Measurements from ENCODE around the gene CFAP73. TPM values are rescaled to one million over a fixed set of nuclear protein-coding genes. Genes with fewer than 3 reads are reported as not detected.
A peak's percentile ranks its signal among the peaks of the same experiment; 100 is the strongest.

Gene CFAP73
- total RNA-seq, 1 donor from 2014 or later = not detected

GRCh38 chr12:113189361-113189760 is 39.8 kb downstream of the CFAP73 start:
- Mint-ChIP-seq H3K27ac (no peak overlapping the region), H3K4me1 (peaks cover 23% of the 10 kb centered on the region), H3K27me3 (no peaks in the 10 kb centered on the region), H3K9me3 (no peaks in the 10 kb centered on the region), H3K36me3 (ENCODE audit: low read depth) (peaks cover 31% of the 10 kb centered on the region), H3K4me3 (no peak overlapping the region)
- intact Hi-C loops (cut with micrococcal nuclease) = no loop called here
- DNase-seq = no peak

GRCh38 chr12:113190761-113191160 is 41.2 kb downstream of the CFAP73 start:
- H3K36me3 Mint-ChIP-seq (ENCODE audit: low read depth) = peaks cover 28% of the 10 kb centered on the region
- intact Hi-C loops (cut with micrococcal nuclease) = no loop called here
- H3K27me3 Mint-ChIP-seq = no peaks in the 10 kb centered on the region
- peaks cover 23% of the 10 kb centered on the region for H3K4me1 Mint-ChIP-seq
- DNase-seq = no peak
- H3K9me3 Mint-ChIP-seq = no peaks in the 10 kb centered on the region
- no peak overlapping the region for H3K27ac Mint-ChIP-seq
- no peak overlapping the region for H3K4me3 Mint-ChIP-seq

GRCh38 chr12:113191227-113191626 is 41.7 kb downstream of the CFAP73 start:
- DNase-seq = no peak
- Mint-ChIP-seq H3K36me3 (ENCODE audit: low read depth) (peaks cover 28% of the 10 kb centered on the region), H3K4me3 (no peak overlapping the region), H3K9me3 (no peaks in the 10 kb centered on the region), H3K27ac (no peak overlapping the region), H3K4me1 (peaks cover 22% of the 10 kb centered on the region), H3K27me3 (no peaks in the 10 kb centered on the region)
- intact Hi-C loops (cut with micrococcal nuclease) = no loop called here

- H3K4me1 Mint-ChIP-seq = peaks cover 18% of the 10 kb centered on the region
- no peak overlapping the region for H3K4me3 Mint-ChIP-seq
- H3K9me3 Mint-ChIP-seq = no peaks in the 10 kb centered on the region
- peaks cover 18% of the 10 kb centered on the region for H3K36me3 Mint-ChIP-seq (ENCODE audit: low read depth)
- no peaks in the 10 kb centered on the region for H3K27me3 Mint-ChIP-seq
- DNase-seq = no peak
- no peak overlapping the region for H3K27ac Mint-ChIP-seq
- intact Hi-C loops (cut with micrococcal nuclease) = no loop called here
Observed at GRCh38 chr12:113194971-113195391, 45.5 kb downstream of the CFAP73 start.

- intact Hi-C loops (cut with micrococcal nuclease) = no loop called here
- no peak overlapping the region for H3K27ac Mint-ChIP-seq
- H3K9me3 Mint-ChIP-seq = no peaks in the 10 kb centered on the region
- DNase-seq = no peak
- peaks cover 16% of the 10 kb centered on the region for H3K4me1 Mint-ChIP-seq
- H3K27me3 Mint-ChIP-seq = no peaks in the 10 kb centered on the region
- H3K4me3 Mint-ChIP-seq = no peak overlapping the region
- peaks cover 15% of the 10 kb centered on the region for H3K36me3 Mint-ChIP-seq (ENCODE audit: low read depth)
Observed at GRCh38 chr12:113195598-113195997, 46.1 kb downstream of the CFAP73 start.

GRCh38 chr12:113196582-113196981 is 47.1 kb downstream of the CFAP73 start:
- Mint-ChIP-seq H3K27me3 (no peaks in the 10 kb centered on the region), H3K9me3 (no peaks in the 10 kb centered on the region), H3K4me1 (peaks cover 15% of the 10 kb centered on the region), H3K4me3 (no peak overlapping the region), H3K36me3 (ENCODE audit: low read depth) (peaks cover 12% of the 10 kb centered on the region), H3K27ac (no peak overlapping the region)
- DNase-seq = no peak
- intact Hi-C loops (cut with micrococcal nuclease) = loop anchor here (1.0 kb wide), 1 partner anchor 229 kb away; no protein-coding TSS in a partner anchor

- intact Hi-C loops (cut with micrococcal nuclease) = loop anchor here (1.0 kb wide), 2 partner anchors 36 to 228 kb away; no protein-coding TSS in a partner anchor
- Mint-ChIP-seq H3K4me3 (no peak overlapping the region), H3K27ac (no peak overlapping the region), H3K9me3 (no peaks in the 10 kb centered on the region), H3K36me3 (ENCODE audit: low read depth) (peaks cover 10% of the 10 kb centered on the region), H3K27me3 (no peaks in the 10 kb centered on the region), H3K4me1 (peaks cover 15% of the 10 kb centered on the region)
- DNase-seq = peak; percentile 90
Observed at GRCh38 chr12:113196990-113197389, 47.5 kb downstream of the CFAP73 start.

- no peak overlapping the region for H3K4me3 Mint-ChIP-seq
- H3K27ac Mint-ChIP-seq = no peak overlapping the region
- no peaks in the 10 kb centered on the region for H3K27me3 Mint-ChIP-seq
- no peak for DNase-seq
- intact Hi-C loops (cut with micrococcal nuclease) = loop anchor here (1.0 kb wide), 1 partner anchor 36 kb away; no protein-coding TSS in a partner anchor
- H3K9me3 Mint-ChIP-seq = no peaks in the 10 kb centered on the region
- H3K4me1 Mint-ChIP-seq = peaks cover 17% of the 10 kb centered on the region
- H3K36me3 Mint-ChIP-seq (ENCODE audit: low read depth) = peaks cover 4% of the 10 kb centered on the region
Observed at GRCh38 chr12:113197518-113198077, 48.1 kb downstream of the CFAP73 start.

- no peak overlapping the region for H3K4me3 Mint-ChIP-seq
- no peak overlapping the region for H3K27ac Mint-ChIP-seq
- no peak for DNase-seq
- peaks cover 17% of the 10 kb centered on the region for H3K4me1 Mint-ChIP-seq
- H3K36me3 Mint-ChIP-seq (ENCODE audit: low read depth) = peaks cover 4% of the 10 kb centered on the region
- no peaks in the 10 kb centered on the region for H3K9me3 Mint-ChIP-seq
- intact Hi-C loops (cut with micrococcal nuclease) = no loop called here
- no peaks in the 10 kb centered on the region for H3K27me3 Mint-ChIP-seq
Observed at GRCh38 chr12:113198296-113198695, 48.8 kb downstream of the CFAP73 start.

- H3K36me3 Mint-ChIP-seq (ENCODE audit: low read depth) = no peaks in the 10 kb centered on the region
- H3K4me3 Mint-ChIP-seq = no peak overlapping the region
- peaks cover 15% of the 10 kb centered on the region for H3K4me1 Mint-ChIP-seq
- no peak for DNase-seq
- no peaks in the 10 kb centered on the region for H3K27me3 Mint-ChIP-seq
- H3K27ac Mint-ChIP-seq = no peak overlapping the region
- intact Hi-C loops (cut with micrococcal nuclease) = no loop called here
- no peaks in the 10 kb centered on the region for H3K9me3 Mint-ChIP-seq
Observed at GRCh38 chr12:113200021-113200797, 50.7 kb downstream of the CFAP73 start.

GRCh38 chr12:113201187-113202177 is 52.0 kb downstream of the CFAP73 start:
- Mint-ChIP-seq H3K27ac (no peak overlapping the region), H3K27me3 (no peaks in the 10 kb centered on the region), H3K9me3 (peaks cover 3% of the 10 kb centered on the region), H3K4me1 (peaks cover 19% of the 10 kb centered on the region), H3K36me3 (ENCODE audit: low read depth) (no peaks in the 10 kb centered on the region), H3K4me3 (no peak overlapping the region)
- intact Hi-C loops (cut with micrococcal nuclease) = no loop called here
- DNase-seq = no peak

- no peak overlapping the region for H3K27ac Mint-ChIP-seq
- peaks cover 5% of the 10 kb centered on the region for H3K9me3 Mint-ChIP-seq
- DNase-seq = no peak
- peaks cover 2% of the 10 kb centered on the region for H3K36me3 Mint-ChIP-seq (ENCODE audit: low read depth)
- intact Hi-C loops (cut with micrococcal nuclease) = no loop called here
- peaks cover 21% of the 10 kb centered on the region for H3K4me1 Mint-ChIP-seq
- H3K4me3 Mint-ChIP-seq = no peak overlapping the region
- no peaks in the 10 kb centered on the region for H3K27me3 Mint-ChIP-seq
Observed at GRCh38 chr12:113202300-113203075, 53.0 kb downstream of the CFAP73 start.

Measured in activated CD4-positive, alpha-beta T cell treated with anti-CD3 and anti-CD28 coated beads, Interleukin-2, amount 10 ng/mL, durations not matched to agents 24 days and 14 days (primary cell).